Measurements from ENCODE around the gene IL12RB2.

The IL12RB2 gene

GRCh38 chr1:67405473-67406245 is 98.0 kb downstream of the IL12RB2 start:
- no peak for TF ChIP-seq CTCF (IDR thresholded peaks at IDR 0.05)

GRCh38 chr1:67407498-67407897 is 99.8 kb downstream of the IL12RB2 start:
- no peak for TF ChIP-seq CTCF (IDR thresholded peaks at IDR 0.05)

- TF ChIP-seq CTCF (IDR thresholded peaks at IDR 0.05): no peak
Measured at GRCh38 chr1:67408148-67408547, 100.5 kb downstream of the IL12RB2 start.

GRCh38 chr1:67414574-67414973 is 106.9 kb downstream of the IL12RB2 start:
- no peak for TF ChIP-seq CTCF (IDR thresholded peaks at IDR 0.05)

GRCh38 chr1:67415041-67415440 is 107.4 kb downstream of the IL12RB2 start:
- TF ChIP-seq CTCF (IDR thresholded peaks at IDR 0.05): no peak

- no peak for TF ChIP-seq CTCF (IDR thresholded peaks at IDR 0.05)
Measured at GRCh38 chr1:67418839-67419586, 111.3 kb downstream of the IL12RB2 start.

- no peak for TF ChIP-seq CTCF (IDR thresholded peaks at IDR 0.05)
Measured at GRCh38 chr1:67420835-67421492, 113.3 kb downstream of the IL12RB2 start.

All from LNCAP (cell line).